Hepatocyte (in vitro differentiated cells): ENCODE results near the gene MEF2A. TPM values are rescaled to one million over a fixed set of nuclear protein-coding genes. Genes with fewer than 3 reads are reported as not detected.

Experiments used
- DNase-seq: peaks from one replicate; pipeline ENCODE4 v3.0.0-alpha.2; 2016; ENCODE audit warnings: low spot score
- H2AFZ ChIP-seq: fragments of 200-600 bp; sonication (generic); 2 replicates; pipeline ENCODE4 v1.6.0; 2016; ENCODE audit warnings: antibody characterized with exemption, mild to moderate bottlenecking
- H3K27ac ChIP-seq: fragments of 200-600 bp; sonication (generic); 2 replicates; pipeline ENCODE4 v1.5.1; 2016; ENCODE audit warnings: mild to moderate bottlenecking
- H3K27me3 ChIP-seq: fragments of 200-600 bp; sonication (generic); 2 replicates; pipeline ENCODE4 v1.6.1; 2016
- H3K36me3 ChIP-seq: fragments of 200-600 bp; sonication (generic); replicated peaks from 2 replicates; pipeline ENCODE4 v1.5.1; 2016; ENCODE audit warnings: low read depth; ENCODE audit not compliant: insufficient read depth
- H3K4me1 ChIP-seq: fragments of 200-600 bp; sonication (generic); 2 replicates; pipeline ENCODE4 v1.5.1; 2016; ENCODE audit warnings: mild to moderate bottlenecking, moderate library complexity; ENCODE audit not compliant: insufficient read depth
- H3K4me2 ChIP-seq: fragments of 200-600 bp; sonication (generic); 2 replicates; pipeline ENCODE4 v1.6.0; 2016
- H3K4me3 ChIP-seq: fragments of 200-600 bp; sonication (generic); 2 replicates; pipeline ENCODE4 v1.5.1; 2016; ENCODE audit warnings: mild to moderate bottlenecking
- H3K79me2 ChIP-seq: fragments of 200-600 bp; sonication (generic); 2 replicates; pipeline ENCODE4 v1.6.0; 2017; ENCODE audit warnings: mild to moderate bottlenecking
- H3K9me2 ChIP-seq: fragments of 200-600 bp; sonication (generic); replicated peaks from 2 replicates; pipeline ENCODE4 v1.6.0; 2017; ENCODE audit warnings: mild to moderate bottlenecking; ENCODE audit not compliant: insufficient read depth
- H3K9me3 ChIP-seq: fragments of 200-600 bp; sonication (generic); 2 replicates; pipeline ENCODE4 v1.5.1; 2016; ENCODE audit warnings: low read depth, mild to moderate bottlenecking
- H4K20me1 ChIP-seq: fragments of 200-600 bp; sonication (generic); 2 replicates; pipeline ENCODE4 v1.6.0; 2016; ENCODE audit warnings: mild to moderate bottlenecking; ENCODE audit not compliant: insufficient read depth, poor library complexity, severe bottlenecking
- CTCF ChIP-seq: fragments of 200-600 bp; sonication (generic); IDR thresholded peaks from 2 replicates; pipeline ENCODE4 v1.5.1; 2016; ENCODE audit warnings: antibody characterized with exemption, mild to moderate bottlenecking; ENCODE audit not compliant: poor library complexity
- EZH2 ChIP-seq: fragments of 200-600 bp; sonication (generic); IDR thresholded peaks from 2 replicates; pipeline ENCODE4 v1.6.1; 2016; ENCODE audit warnings: antibody characterized with exemption, mild to moderate bottlenecking, borderline replicate concordance
- EZH2phosphoT487 ChIP-seq: fragments of 200-600 bp; sonication (generic); IDR thresholded peaks from one replicate; pipeline ENCODE4 v1.6.1; 2018; ENCODE audit warnings: antibody characterized with exemption, mild to moderate bottlenecking, low read depth, moderate library complexity; ENCODE audit not compliant: unreplicated experiment, severe bottlenecking
- WGBS: methylation state at CpG from one replicate; pipeline ENCODE4 v1.1.6; 2016; ENCODE audit warnings: low lambda C conversion rate; ENCODE audit errors: missing lambda C conversion rate; 5-methylcytosine and 5-hydroxymethylcytosine counted together
- polyA plus RNA-seq: library from polyadenylated mRNA; unstranded; fragments of >200 nt; fragmentation: Nextera tagmentation; extraction: Ambion mirVana; gene quantifications from 2 replicates; pipeline ENCODE4 v1.2.1, GENCODE V29; 2016
- total RNA-seq: library from RNA; depleted of rRNA; stranded (reverse); fragments of >200 nt; gene quantifications from 2 replicates; pipeline ENCODE4 v1.2.3, GENCODE V29; 2014

The MEF2A gene
- total and polyA plus RNA-seq, 2 experiments from 2014 or later: 20.4 to 56.7 TPM

DNA sequence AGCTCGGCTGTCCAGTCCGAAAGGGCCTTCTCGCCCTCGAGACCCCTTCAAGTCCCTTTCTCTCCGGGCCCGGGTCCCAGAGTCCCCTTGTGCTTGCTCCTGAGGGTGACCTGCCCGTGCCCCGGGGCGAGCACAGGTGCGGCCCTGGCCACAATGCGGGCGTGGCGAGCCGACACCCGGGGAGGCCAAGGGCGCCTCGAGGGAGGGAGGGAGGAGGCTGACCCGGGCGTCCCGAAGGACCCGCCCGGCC, 810 bp upstream of the MEF2A start:
- Histone ChIP-seq H3K4me2 (peak overlapping the region; percentile 86), H3K27me3 (no peaks in the 10 kb centered on the region), H3K9me3 (no peaks in the 10 kb centered on the region), H3K27ac (peak overlapping the region; percentile 94), H2AFZ (peak overlapping the region; percentile 72), H3K9me2 (no peaks in the 10 kb centered on the region), H3K36me3 (no peaks in the 10 kb centered on the region), H3K4me3 (peak overlapping the region; percentile 23), H4K20me1 (peaks cover 28% of the 10 kb centered on the region), H3K4me1 (peaks cover 19% of the 10 kb centered on the region), H3K79me2 (peaks cover 37% of the 10 kb centered on the region)
- no peak for DNase-seq
- WGBS: 14% methylated on average over 12 of the region's 22 CpGs
- TF ChIP-seq EZH2 (no peak), EZH2phosphoT487 (no peak), CTCF (no peak)

GRCh38 chr15:99566157-99566897, 543 bp downstream of the MEF2A start:
- no peaks in the 10 kb centered on the region for H3K36me3 ChIP-seq
- WGBS: 1% methylated on average over 26 of the region's 69 CpGs
- H3K27ac ChIP-seq: peak overlapping the region; percentile 99
- peaks cover 19% of the 10 kb centered on the region for H3K4me1 ChIP-seq
- H2AFZ ChIP-seq: peak overlapping the region; percentile 92
- TF ChIP-seq EZH2phosphoT487: no peak
- TF ChIP-seq CTCF: no peak
- TF ChIP-seq EZH2: no peak
- no peaks in the 10 kb centered on the region for H3K9me2 ChIP-seq
- no peaks in the 10 kb centered on the region for H3K9me3 ChIP-seq
- H4K20me1 ChIP-seq: peaks cover 39% of the 10 kb centered on the region
- H3K79me2 ChIP-seq: peaks cover 50% of the 10 kb centered on the region
- no peaks in the 10 kb centered on the region for H3K27me3 ChIP-seq
- H3K4me2 ChIP-seq: peak overlapping the region; percentile 79
- peak overlapping the region; percentile 76 for H3K4me3 ChIP-seq
- peak; percentile 62 for DNase-seq

DNA sequence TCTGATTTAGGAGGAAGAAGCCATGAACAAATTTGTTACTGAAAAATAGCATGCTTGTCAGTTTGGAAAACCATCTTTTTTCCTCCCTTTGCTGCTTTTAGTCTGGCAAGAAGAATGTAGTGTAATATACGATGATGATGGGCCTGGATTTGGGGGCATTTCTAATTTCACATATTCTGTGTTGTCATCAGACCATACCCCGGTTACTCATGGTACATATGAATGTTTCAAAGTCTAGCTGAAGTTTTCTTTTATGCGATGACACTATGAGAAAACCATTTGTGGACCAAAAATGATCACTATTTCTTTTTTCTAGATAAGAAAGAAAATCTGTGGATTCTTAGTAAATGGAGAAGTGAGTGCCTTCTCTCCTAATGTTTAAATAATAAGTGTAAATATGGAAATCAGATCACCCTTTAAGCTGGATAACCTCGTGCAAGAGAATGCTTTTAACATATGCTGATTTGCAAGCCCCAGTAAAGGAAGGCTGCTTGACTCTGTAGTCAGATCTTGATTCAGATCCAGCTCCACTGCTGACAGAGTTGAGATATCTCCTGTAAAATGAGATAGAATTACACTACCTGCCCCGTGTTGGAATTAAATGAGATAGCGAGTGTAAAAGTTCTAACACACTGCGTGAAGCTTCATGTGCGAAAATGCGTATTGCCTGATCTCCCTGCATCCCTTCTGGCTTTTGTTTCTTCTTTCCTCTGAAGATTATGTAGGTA, 3.0 kb downstream of the MEF2A start:
- no peak for DNase-seq
- H3K4me2 ChIP-seq: peak overlapping the region; percentile 79
- no peak overlapping the region for H2AFZ ChIP-seq
- peaks cover 75% of the 10 kb centered on the region for H3K79me2 ChIP-seq
- H3K9me3 ChIP-seq: no peaks in the 10 kb centered on the region
- H3K9me2 ChIP-seq: no peaks in the 10 kb centered on the region
- H4K20me1 ChIP-seq: peaks cover 55% of the 10 kb centered on the region
- no peaks in the 10 kb centered on the region for H3K27me3 ChIP-seq
- TF ChIP-seq EZH2 (no peak), CTCF (no peak), EZH2phosphoT487 (no peak)
- H3K36me3 ChIP-seq: no peaks in the 10 kb centered on the region
- WGBS: 63% methylated on average over 9 of the region's 9 CpGs
- H3K27ac ChIP-seq: no peak overlapping the region
- peaks cover 19% of the 10 kb centered on the region for H3K4me1 ChIP-seq
- H3K4me3 ChIP-seq: no peak overlapping the region
